GM21360 (cell line): ENCODE data around the gene PCDHGA11.
"Not testable (repeated sequence)": the region's sequence is repeated elsewhere in the genome, so short reads cannot be mapped to it uniquely, and the experiment has no call there.

Source experiments
- ATAC-seq: cut with Tn5 transposase; IDR thresholded peaks from one replicate; pipeline ENCODE4 v1.9.1; 2021; ENCODE audit warnings: mild to moderate bottlenecking, moderate library complexity; ENCODE audit not compliant: unreplicated experiment

The PCDHGA11 gene

DNA sequence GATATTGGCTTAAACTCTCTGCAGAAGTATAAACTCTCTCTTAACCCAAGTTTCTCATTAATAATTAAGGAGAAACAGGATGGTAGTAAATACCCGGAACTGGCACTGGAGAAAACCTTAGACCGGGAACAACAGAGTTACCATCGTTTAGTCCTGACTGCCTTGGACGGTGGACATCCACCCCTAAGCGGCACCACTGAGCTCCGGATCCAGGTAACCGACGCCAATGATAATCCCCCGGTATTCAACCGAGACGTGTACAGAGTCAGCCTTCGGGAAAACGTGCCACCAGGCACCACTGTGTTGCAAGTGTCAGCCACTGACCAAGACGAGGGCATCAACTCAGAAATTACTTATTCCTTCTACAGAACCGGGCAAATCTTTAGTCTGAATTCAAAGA, 22.2 kb upstream of the PCDHGA11 start:
- ATAC-seq: no peak

GRCh38 chr5:141399555-141400258, 21.1 kb upstream of the PCDHGA11 start:
- no peak for ATAC-seq

DNA sequence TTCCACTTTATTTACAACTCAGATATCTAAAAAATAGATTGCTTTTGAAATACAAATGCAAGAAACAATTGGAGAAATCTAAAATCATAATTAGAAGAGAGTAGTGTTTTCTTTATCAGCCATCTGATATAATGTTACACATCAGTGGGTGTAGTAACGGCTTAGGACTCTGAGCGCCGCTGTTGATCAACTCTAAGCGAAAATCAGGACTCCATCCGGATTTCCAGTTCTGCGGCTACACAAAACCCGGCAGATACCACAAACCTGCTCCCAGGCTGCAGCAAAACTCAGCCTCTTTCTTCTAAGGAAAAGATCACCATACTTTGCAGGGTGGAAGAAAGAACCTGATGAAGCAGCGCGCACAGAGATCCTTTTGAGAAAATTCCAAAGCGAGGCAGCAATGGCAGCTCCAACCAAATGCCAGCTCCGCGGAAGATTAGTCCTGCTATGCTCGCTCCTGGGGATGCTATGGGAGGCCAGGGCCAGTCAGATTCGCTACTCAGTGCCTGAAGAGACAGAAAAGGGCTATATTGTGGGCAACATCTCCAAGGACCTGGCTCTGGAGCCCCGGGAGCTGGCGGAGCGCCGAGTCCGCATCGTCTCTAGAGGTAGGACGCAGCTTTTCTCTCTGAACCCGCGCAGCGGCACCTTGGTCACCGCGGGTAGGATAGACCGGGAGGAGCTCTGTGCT, 18.2 kb upstream of the PCDHGA11 start, which contains the start of gene PCDHGA9:
TSS of gene PCDHGA9 (plus strand) at position 226 of the 691 bp plus-strand sequence. CDS start at position 401, 175 bp downstream.
- ATAC-seq: no peak

- no peak for ATAC-seq
These were observed 17.5 kb upstream of the PCDHGA11 start for GRCh38 chr5:141403387-141403786.

- ATAC-seq: peak; percentile 86
These were observed 12.9 kb upstream of the PCDHGA11 start, which contains the start of gene PCDHGB6 for GRCh38 chr5:141407790-141408505. TSS of gene PCDHGB6 (plus strand) at chr5:141408021. CDS start at chr5:141408203, 182 bp downstream.

- no peak for ATAC-seq
These were observed 11.1 kb upstream of the PCDHGA11 start for GRCh38 chr5:141409598-141410306.

DNA sequence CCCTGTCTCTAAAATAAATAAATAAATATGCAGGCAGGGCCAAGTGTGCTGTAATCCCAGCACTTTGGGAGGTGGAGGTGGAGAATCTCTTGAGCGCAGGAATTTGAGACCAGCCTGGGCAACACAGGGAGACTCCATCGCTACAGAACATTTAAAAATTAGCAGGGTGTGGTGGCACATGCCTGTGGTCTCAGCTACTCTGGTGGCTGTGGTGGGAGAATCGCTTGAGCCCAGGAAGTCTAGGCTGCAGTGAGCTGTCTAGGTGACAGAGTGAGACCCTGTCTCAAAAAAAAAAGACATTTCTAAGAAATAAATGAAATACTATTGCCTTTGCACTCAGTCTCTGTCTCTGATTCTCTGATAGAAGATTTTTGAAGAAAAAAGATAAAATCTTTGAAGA, 9.3 kb upstream of the PCDHGA11 start:
- ATAC-seq: no peak

DNA sequence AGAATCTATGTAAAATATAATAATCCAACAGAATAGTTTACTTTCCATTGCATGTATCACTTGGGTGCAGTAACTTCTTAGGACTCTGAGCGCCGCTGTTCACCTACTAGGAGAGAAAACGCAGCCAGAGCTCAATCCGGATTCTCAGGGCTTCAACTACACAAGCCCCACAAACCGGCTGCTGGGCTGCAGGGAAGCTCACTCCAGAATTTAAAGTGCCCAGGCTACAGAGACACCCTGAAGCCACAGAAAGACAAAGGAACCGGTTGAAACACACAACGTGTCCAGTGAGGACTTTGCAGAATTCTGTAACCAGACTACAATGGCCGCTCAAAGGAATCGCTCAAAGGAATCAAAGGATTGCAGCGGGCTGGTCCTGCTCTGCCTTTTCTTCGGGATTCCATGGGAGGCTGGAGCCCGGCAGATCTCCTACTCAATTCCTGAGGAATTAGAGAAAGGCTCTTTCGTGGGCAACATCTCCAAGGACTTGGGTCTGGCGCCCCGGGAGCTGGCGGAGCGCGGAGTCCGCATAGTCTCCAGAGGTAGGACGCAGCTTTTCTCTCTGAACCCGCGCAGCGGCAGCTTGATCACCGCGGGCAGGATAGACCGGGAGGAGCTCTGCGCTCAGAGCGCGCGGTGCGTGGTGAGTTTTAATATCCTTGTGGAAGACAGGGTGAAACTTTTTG, 7.9 kb upstream of the PCDHGA11 start, which contains the start of gene PCDHGA10:
TSS of gene PCDHGA10 (plus strand) at position 134 of the 686 bp plus-strand sequence. CDS start at position 323, 189 bp downstream.
- ATAC-seq: no peak

DNA sequence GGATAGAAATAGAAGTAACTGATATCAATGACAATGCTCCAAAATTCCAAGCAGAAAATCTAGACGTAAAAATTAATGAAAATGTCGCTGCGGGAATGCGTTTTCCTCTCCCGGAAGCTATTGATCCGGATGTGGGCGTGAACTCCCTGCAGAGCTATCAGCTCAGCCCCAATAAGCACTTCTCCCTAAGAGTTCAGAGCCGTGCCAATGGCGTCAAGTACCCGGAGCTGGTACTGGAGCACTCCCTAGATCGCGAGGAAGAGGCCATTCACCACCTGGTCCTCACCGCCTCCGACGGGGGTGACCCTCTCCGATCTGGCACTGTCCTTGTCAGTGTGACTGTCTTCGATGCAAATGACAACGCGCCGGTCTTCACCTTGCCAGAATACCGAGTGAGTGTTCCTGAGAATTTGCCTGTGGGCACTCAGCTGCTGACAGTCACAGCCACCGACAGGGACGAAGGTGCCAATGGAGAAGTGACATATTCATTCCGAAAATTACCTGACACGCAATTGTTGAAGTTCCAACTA, 7.2 kb upstream of the PCDHGA11 start:
- no peak for ATAC-seq

- not testable (repeated sequence) for ATAC-seq
These were observed 6.1 kb upstream of the PCDHGA11 start for GRCh38 chr5:141414548-141415274.

GRCh38 chr5:141415275-141415618, 5.6 kb upstream of the PCDHGA11 start:
- ATAC-seq: not testable (repeated sequence)

DNA sequence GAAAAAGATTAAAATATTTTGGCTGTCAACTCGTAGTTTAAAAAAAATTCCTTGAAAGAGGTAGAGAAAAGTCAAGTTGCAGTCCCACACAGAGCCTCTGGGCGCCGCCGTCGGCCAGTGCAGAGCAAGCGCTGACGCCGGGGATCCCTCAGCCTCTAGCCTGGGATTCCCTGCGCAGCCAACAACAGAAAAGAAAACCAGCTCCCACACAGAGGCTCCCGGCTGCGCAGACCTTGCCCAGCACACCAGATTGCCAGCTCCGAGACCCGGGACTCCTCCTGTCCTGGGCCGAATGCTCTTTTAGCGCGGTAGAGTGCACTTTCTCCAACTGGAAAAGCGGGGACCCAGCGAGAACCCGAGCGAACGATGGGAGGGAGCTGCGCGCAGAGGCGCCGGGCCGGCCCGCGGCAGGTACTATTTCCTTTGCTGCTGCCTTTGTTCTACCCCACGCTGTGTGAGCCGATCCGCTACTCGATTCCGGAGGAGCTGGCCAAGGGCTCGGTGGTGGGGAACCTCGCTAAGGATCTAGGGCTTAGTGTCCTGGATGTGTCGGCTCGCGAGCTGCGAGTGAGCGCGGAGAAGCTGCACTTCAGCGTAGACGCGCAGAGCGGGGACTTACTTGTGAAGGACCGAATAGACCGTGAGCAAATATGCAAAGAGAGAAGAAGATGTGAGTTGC, 3.2 kb upstream of the PCDHGA11 start, which contains the start of gene PCDHGB7:
TSS of gene PCDHGB7 (plus strand) at position 184 of the 679 bp plus-strand sequence. CDS start at position 367, 183 bp downstream.
- ATAC-seq: peak; percentile 77

- no peak for ATAC-seq
These were observed 1.6 kb upstream of the PCDHGA11 start for GRCh38 chr5:141419074-141419880.

GRCh38 chr5:141421489-141421855, 621 bp downstream of the PCDHGA11 start:
- ATAC-seq: no peak

- no peak for ATAC-seq
These were observed 2.0 kb downstream of the PCDHGA11 start for GRCh38 chr5:141422742-141423291.

DNA sequence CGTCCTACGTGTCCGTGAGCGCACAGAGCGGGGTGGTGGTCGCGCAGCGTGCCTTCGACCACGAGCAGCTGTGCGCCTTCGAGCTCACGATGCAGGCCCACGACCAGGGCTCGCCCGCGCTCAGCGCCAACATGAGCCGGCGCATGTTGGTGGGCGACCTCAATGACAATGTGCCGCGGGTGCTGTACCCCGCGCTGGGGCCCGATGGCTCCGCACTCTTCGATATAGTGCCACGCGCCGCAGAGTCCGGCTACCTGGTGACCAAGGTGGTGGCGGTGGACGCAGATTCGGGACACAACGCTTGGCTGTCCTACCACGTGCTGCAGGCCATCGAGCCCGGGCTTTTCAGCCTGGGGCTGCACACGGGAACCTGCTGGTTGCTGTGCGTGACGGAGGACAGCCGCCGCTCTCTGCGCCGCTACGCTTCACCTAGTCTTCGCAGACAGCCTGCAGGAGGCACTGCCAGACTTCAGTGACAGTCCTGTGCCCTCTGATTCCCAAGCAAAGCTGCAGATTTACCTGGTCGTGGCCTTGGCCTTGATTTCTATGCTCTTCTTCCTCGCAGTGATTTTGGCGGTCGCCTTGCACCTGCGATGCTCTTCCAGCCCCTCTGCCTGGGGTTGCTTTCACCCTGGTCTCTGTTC, 7.1 kb downstream of the PCDHGA11 start:
- no peak for ATAC-seq
